Activated B cell treated with CpG ODN at 0.5 μM for 24 hours (primary cell): ENCODE results near the gene CD2AP. TPM values are rescaled to one million over a fixed set of nuclear protein-coding genes. Genes with fewer than 3 reads are reported as not detected.

Experiments
- ATAC-seq: fragments of 200-7000 bp; cut with Tn5 transposase; one replicate; pipeline ENCODE4 v1.10.0; 2021; ENCODE audit warnings: low read depth, mild to moderate bottlenecking, moderate library complexity
- CTCF ChIA-PET: fragments of 350-600 bp; sonication (Branson Sonifier 250); formaldehyde crosslinking; loops from one replicate; lab custom pipeline; 2021; ENCODE audit warnings: antibody characterized with exemption; lab: Charles Lee
- POLR2A ChIA-PET: fragments of 350-600 bp; sonication (Branson Sonifier 250); formaldehyde crosslinking; loops from one replicate; lab custom pipeline; 2021; ENCODE audit warnings: antibody characterized with exemption; lab: Charles Lee
- DNase-seq: peaks from one replicate; pipeline ENCODE4 v3.0.0; 2022
- H3K27ac Mint-ChIP-seq: one replicate; pipeline ENCODE4 v1.8.0; 2020; ENCODE audit warnings: mixed read lengths
- H3K27me3 Mint-ChIP-seq: one replicate; pipeline ENCODE4 v1.8.0; 2021; ENCODE audit warnings: mixed read lengths
- H3K36me3 Mint-ChIP-seq: one replicate; pipeline ENCODE4 v1.8.0; 2021; ENCODE audit warnings: low read depth, mixed read lengths
- H3K4me1 Mint-ChIP-seq: one replicate; pipeline ENCODE4 v1.8.0; 2021; ENCODE audit warnings: mixed read lengths
- H3K4me3 Mint-ChIP-seq: one replicate; pipeline ENCODE4 v1.8.0; 2020; ENCODE audit warnings: mild to moderate bottlenecking, mixed read lengths
- H3K9me3 Mint-ChIP-seq: one replicate; pipeline ENCODE4 v1.8.0; 2020; ENCODE audit warnings: mixed read lengths
- CTCF ChIP-seq: fragments of 200-600 bp; IDR thresholded peaks from one replicate; pipeline ENCODE4 v1.8.0; 2022; ENCODE audit warnings: antibody characterized with exemption, mild to moderate bottlenecking
- intact Hi-C: fragments of 100-400 bp; cut with micrococcal nuclease; formaldehyde crosslinking; loops from one replicate; pipeline ENCODE4 v1.15.1; 2024
- total RNA-seq: library from RNA; stranded (reverse); gene quantifications from 2 replicates; pipeline ENCODE4 v1.2.3, GENCODE V29; 2022

Gene CD2AP
- total RNA-seq, 1 donor from 2014 or later = 34.1 TPM

GRCh38 chr6:47454713-47455396 lies 22.7 kb upstream of the CD2AP start:
- ChIA-PET POLR2A (no interaction called here), CTCF (no interaction called here)
- intact Hi-C loops = no loop called here
- ATAC-seq (no peak), DNase-seq (no peak)
- H3K36me3 Mint-ChIP-seq = no peaks in the 10 kb centered on the region
- H3K4me1 Mint-ChIP-seq = no peaks in the 10 kb centered on the region
- H3K27ac Mint-ChIP-seq = no peak overlapping the region
- H3K4me3 Mint-ChIP-seq = no peak overlapping the region
- no peak for TF ChIP-seq CTCF
- no peaks in the 10 kb centered on the region for H3K27me3 Mint-ChIP-seq
- H3K9me3 Mint-ChIP-seq = no peaks in the 10 kb centered on the region

GRCh38 chr6:47455533-47456209 lies 21.9 kb upstream of the CD2AP start:
- peaks cover 7% of the 10 kb centered on the region for H3K4me1 Mint-ChIP-seq
- DNase-seq (no peak), ATAC-seq (no peak)
- no peak overlapping the region for H3K4me3 Mint-ChIP-seq
- no peaks in the 10 kb centered on the region for H3K36me3 Mint-ChIP-seq
- no peaks in the 10 kb centered on the region for H3K27me3 Mint-ChIP-seq
- ChIA-PET CTCF (no interaction called here), POLR2A (no interaction called here)
- no peaks in the 10 kb centered on the region for H3K9me3 Mint-ChIP-seq
- H3K27ac Mint-ChIP-seq = no peak overlapping the region
- TF ChIP-seq CTCF = no peak
- intact Hi-C loops = no loop called here

- POLR2A ChIA-PET = no interaction called here
These were observed 21.0 kb upstream of the CD2AP start for GRCh38 chr6:47456536-47456975.

GRCh38 chr6:47457370-47457769 lies 20.2 kb upstream of the CD2AP start:
- DNase-seq (no peak), ATAC-seq (no peak)
- Mint-ChIP-seq H3K27ac (no peak overlapping the region), H3K36me3 (no peaks in the 10 kb centered on the region), H3K27me3 (no peaks in the 10 kb centered on the region), H3K4me3 (no peak overlapping the region), H3K4me1 (peaks cover 18% of the 10 kb centered on the region), H3K9me3 (no peaks in the 10 kb centered on the region)
- intact Hi-C loops = no loop called here
- ChIA-PET POLR2A (no interaction called here), CTCF (no interaction called here)
- no peak for TF ChIP-seq CTCF

More at GRCh38 chr6:47456536-47456975, 21.0 kb upstream of the CD2AP start:
- TF ChIP-seq CTCF = no peak
- CTCF ChIA-PET = no interaction called here
- Mint-ChIP-seq H3K27me3 (no peaks in the 10 kb centered on the region), H3K4me1 (peaks cover 16% of the 10 kb centered on the region), H3K27ac (no peak overlapping the region), H3K36me3 (no peaks in the 10 kb centered on the region), H3K9me3 (no peaks in the 10 kb centered on the region), H3K4me3 (no peak overlapping the region)
- ATAC-seq = no peak
- DNase-seq = no peak
- intact Hi-C loops = no loop called here

- POLR2A ChIA-PET = interaction anchor here (1.4 kb wide), 1 partner anchor 14 kb away, joined by 7 read pairs; the partner anchor contains the start of gene CD2AP
- ATAC-seq = no peak
- no peak for DNase-seq
- H3K9me3 Mint-ChIP-seq = no peaks in the 10 kb centered on the region
- no peak overlapping the region for H3K27ac Mint-ChIP-seq
- no peak for TF ChIP-seq CTCF
- H3K4me1 Mint-ChIP-seq = peaks cover 18% of the 10 kb centered on the region
- intact Hi-C loops = loop anchor here (5.0 kb wide), 1 partner anchor 52 kb away; no protein-coding TSS in a partner anchor
- no peaks in the 10 kb centered on the region for H3K27me3 Mint-ChIP-seq
- H3K36me3 Mint-ChIP-seq = no peaks in the 10 kb centered on the region
- CTCF ChIA-PET = no interaction called here
- no peak overlapping the region for H3K4me3 Mint-ChIP-seq
These were observed 13.5 kb upstream of the CD2AP start for GRCh38 chr6:47464052-47464451.
